Stimulated activated CD4-positive, alpha-beta T cell treated with anti-CD3 and anti-CD28 coated beads, Interleukin-1b, Interleukin-23, amount 100 ng/mL, for 24 hours (primary cell): ENCODE measurements around the gene RPS6KL1.
A peak's percentile ranks its signal among the peaks of the same experiment; 100 is the strongest.

Experiments used
- DNase-seq, 4 experiments: peaks; one replicate each; pipeline ENCODE4 v3.0.0-alpha.2; 2020; ENCODE audit warnings: low read depth in 4 of 4, low spot score in 1 of 4

Gene RPS6KL1

GRCh38 chr14:74922752-74923401, at the start of gene RPS6KL1:
Gene RPS6KL1, minus strand, starts transcription at chr14:74923260. Its CDS starts 1,719 bp downstream, at chr14:74921541.
- peak; percentile 32 to 71 (median 54) for DNase-seq

- DNase-seq = no peak
Measured at GRCh38 chr14:74968811-74969210, 45.8 kb upstream of the RPS6KL1 start.

- DNase-seq = no peak
Measured at GRCh38 chr14:74965486-74966153, 42.6 kb upstream of the RPS6KL1 start.

GRCh38 chr14:74964787-74965485, 41.9 kb upstream of the RPS6KL1 start:
- DNase-seq = no peak

- no peak for DNase-seq
Measured at GRCh38 chr14:74963705-74964271, 40.7 kb upstream of the RPS6KL1 start.

GRCh38 chr14:74963178-74963704, 40.2 kb upstream of the RPS6KL1 start:
- DNase-seq = no peak

GRCh38 chr14:74962493-74962892, 39.4 kb upstream of the RPS6KL1 start:
- DNase-seq = no peak

- DNase-seq = no peak
Measured at GRCh38 chr14:74962046-74962445, 39.0 kb upstream of the RPS6KL1 start.

GRCh38 chr14:74961238-74961911, 38.3 kb upstream of the RPS6KL1 start:
- DNase-seq = no peak

GRCh38 chr14:74960736-74961135, 37.7 kb upstream of the RPS6KL1 start:
- no peak for DNase-seq

GRCh38 chr14:74959596-74960180, 36.6 kb upstream of the RPS6KL1 start:
- no peak for DNase-seq

- no peak for DNase-seq
Measured at GRCh38 chr14:74956280-74957072, 33.4 kb upstream of the RPS6KL1 start.

GRCh38 chr14:74956027-74956279, 32.9 kb upstream of the RPS6KL1 start:
- no peak for DNase-seq

- DNase-seq = no peak
Measured at GRCh38 chr14:74955229-74956026, 32.4 kb upstream of the RPS6KL1 start, which contains the start of gene PGF. Gene PGF, minus strand, starts transcription at chr14:74955597. Its CDS starts 355 bp downstream, at chr14:74955242.

GRCh38 chr14:74954947-74955228, 31.8 kb upstream of the RPS6KL1 start:
- DNase-seq = no peak

GRCh38 chr14:74954232-74954946, 31.3 kb upstream of the RPS6KL1 start:
- DNase-seq = no peak

GRCh38 chr14:74953686-74954085, 30.6 kb upstream of the RPS6KL1 start:
- no peak for DNase-seq

- no peak for DNase-seq
Measured at GRCh38 chr14:74952697-74953484, 29.8 kb upstream of the RPS6KL1 start.
